ENCODE results near the gene CCNY.

CCNY gene

DNA sequence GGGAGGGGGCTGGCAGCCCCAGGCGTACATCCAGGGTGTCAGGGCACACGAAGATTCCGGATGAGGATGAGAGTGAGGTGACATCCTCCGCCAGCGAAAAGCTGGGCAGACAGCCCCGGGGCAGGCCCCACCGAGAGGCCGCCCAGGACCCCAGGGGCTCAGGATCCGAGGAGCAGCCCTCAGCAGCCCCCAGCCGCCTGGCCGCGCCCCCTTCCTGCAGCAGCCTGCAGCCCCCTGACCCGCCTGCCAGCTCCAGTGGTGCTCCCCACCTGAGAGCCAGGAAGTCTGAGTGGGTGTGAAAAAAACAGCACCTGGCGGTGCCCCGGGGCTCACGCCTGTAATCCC, 272.0 kb downstream of the CCNY start:
- Histone ChIP-seq H3K4me1 (ENCODE audit: control insufficient read depth, insufficient read depth, low read length) (peaks cover 6% of the 10 kb centered on the region), H3K4me3 (ENCODE audit: low read length) (no peak overlapping the region), H3K27me3 (replicated peaks; ENCODE audit: control insufficient read depth, insufficient read depth, low read length) (peaks cover 15% of the 10 kb centered on the region), H3K36me3 (ENCODE audit: control insufficient read depth, insufficient read depth, low read length, severe bottlenecking) (no peaks in the 10 kb centered on the region), H3K9ac (ENCODE audit: low read length) (no peak overlapping the region), H3K9me3 (ENCODE audit: control insufficient read depth, low read length) (no peaks in the 10 kb centered on the region)
- DNase-seq (ENCODE audit: low read depth), result no peak

DNA sequence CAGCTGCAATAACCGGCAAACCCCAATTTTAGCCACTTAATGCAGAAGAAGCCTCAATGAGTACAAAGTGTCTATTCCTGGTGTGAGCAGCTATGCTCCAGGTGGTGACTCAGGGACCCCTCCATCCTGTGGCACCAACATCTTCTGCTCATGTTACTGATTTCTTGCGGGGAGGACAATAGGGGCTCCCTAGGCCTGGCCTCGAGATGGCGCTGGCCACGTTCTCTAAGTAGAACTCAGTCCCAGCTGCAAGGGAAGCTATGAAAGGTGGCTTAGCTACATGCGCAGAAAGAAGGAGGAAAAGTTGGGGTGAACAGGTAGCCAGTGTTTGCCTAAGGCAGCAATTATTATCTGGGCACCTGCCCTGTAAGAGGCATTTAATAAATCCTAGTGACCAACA, 275.4 kb downstream of the CCNY start:
- no peak for DNase-seq (ENCODE audit: low read depth)
- H3K9me3 ChIP-seq (ENCODE audit: control insufficient read depth, low read length), result no peaks in the 10 kb centered on the region
- H3K9ac ChIP-seq (ENCODE audit: low read length), result no peak overlapping the region
- no peak overlapping the region for H3K4me3 ChIP-seq (ENCODE audit: low read length)
- peaks cover 9% of the 10 kb centered on the region for H3K27me3 ChIP-seq (replicated peaks; ENCODE audit: control insufficient read depth, insufficient read depth, low read length)
- peaks cover 4% of the 10 kb centered on the region for H3K4me1 ChIP-seq (ENCODE audit: control insufficient read depth, insufficient read depth, low read length)
- H3K36me3 ChIP-seq (ENCODE audit: control insufficient read depth, insufficient read depth, low read length, severe bottlenecking), result no peaks in the 10 kb centered on the region

DNA sequence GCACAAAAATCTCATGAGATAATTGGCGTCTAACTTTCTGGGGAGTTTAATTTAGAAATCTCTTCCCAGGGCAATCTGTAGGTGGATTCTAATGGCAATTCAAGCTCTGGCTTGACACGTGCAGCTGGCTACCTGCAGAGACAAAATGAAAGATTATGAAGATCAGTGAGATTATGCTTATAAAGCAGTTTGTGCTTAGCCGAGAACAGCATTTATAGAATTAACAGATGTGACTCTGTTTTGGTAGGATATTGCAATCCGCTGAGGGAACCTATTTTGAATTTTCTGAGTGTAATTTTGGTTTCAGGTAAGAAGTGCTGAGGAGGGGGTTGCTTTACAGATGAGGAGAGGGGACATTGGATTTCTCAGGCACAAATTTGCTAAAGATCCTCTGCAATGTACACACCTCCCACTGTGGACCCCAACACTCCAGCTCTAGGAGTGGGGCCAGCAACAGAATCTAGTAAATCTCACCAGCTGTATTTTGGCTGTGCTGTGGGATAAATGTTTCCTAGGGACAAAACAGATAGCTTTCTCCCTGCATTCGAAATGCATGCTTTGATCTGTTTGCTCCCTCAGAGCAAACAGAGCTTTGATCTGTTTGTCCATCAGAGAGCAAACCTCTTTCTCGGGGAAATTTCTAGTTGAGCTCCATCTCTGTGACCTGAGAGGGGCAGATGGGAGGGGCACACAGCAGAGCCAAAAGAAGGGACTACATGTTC, 276.2 kb downstream of the CCNY start:
- H3K36me3 ChIP-seq (ENCODE audit: control insufficient read depth, insufficient read depth, low read length, severe bottlenecking), result no peaks in the 10 kb centered on the region
- no peak for DNase-seq (ENCODE audit: low read depth)
- H3K4me1 ChIP-seq (ENCODE audit: control insufficient read depth, insufficient read depth, low read length), result no peaks in the 10 kb centered on the region
- no peak overlapping the region for H3K4me3 ChIP-seq (ENCODE audit: low read length)
- peaks cover 9% of the 10 kb centered on the region for H3K27me3 ChIP-seq (replicated peaks; ENCODE audit: control insufficient read depth, insufficient read depth, low read length)
- no peaks in the 10 kb centered on the region for H3K9me3 ChIP-seq (ENCODE audit: control insufficient read depth, low read length)
- H3K9ac ChIP-seq (ENCODE audit: low read length), result no peak overlapping the region

GRCh38 chr10:35613107-35613440, 276.8 kb downstream of the CCNY start:
- Histone ChIP-seq H3K9me3 (ENCODE audit: control insufficient read depth, low read length) (no peaks in the 10 kb centered on the region), H3K4me1 (ENCODE audit: control insufficient read depth, insufficient read depth, low read length) (no peaks in the 10 kb centered on the region), H3K9ac (ENCODE audit: low read length) (no peak overlapping the region), H3K4me3 (ENCODE audit: low read length) (no peak overlapping the region), H3K27me3 (replicated peaks; ENCODE audit: control insufficient read depth, insufficient read depth, low read length) (peaks cover 9% of the 10 kb centered on the region), H3K36me3 (ENCODE audit: control insufficient read depth, insufficient read depth, low read length, severe bottlenecking) (no peaks in the 10 kb centered on the region)
- DNase-seq (ENCODE audit: low read depth), result no peak

DNA sequence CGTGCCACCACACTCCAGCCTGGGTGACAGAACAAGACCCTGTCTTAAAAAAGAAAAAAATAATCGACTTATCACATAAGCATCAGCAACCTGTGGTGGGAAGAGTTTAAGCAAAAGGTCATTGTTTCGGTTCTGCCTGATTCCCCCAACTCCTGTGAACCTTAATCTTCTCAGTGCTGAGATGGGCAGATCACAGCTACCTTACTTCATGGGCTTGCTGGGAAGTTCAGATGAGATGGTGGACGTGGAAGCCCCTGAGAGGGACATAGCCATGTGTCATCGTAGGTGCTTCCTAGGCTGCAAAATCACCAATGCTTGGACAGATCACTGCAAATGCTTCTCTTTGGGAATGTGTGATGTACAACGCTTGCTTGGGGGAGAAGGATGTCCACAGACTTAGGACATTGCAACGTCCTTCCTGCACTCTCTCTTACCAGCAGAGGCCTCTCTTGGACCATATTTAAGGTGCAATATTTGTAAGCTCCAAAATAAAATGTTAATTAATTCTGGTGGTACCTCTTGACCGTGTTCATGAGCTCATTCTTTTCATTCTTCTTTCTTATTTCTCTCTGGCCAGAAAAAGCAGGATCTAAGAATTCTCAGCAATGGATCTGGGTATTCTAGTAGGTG, 277.4 kb downstream of the CCNY start:
- Histone ChIP-seq H3K9me3 (ENCODE audit: control insufficient read depth, low read length) (no peaks in the 10 kb centered on the region), H3K4me1 (ENCODE audit: control insufficient read depth, insufficient read depth, low read length) (no peaks in the 10 kb centered on the region), H3K9ac (ENCODE audit: low read length) (no peak overlapping the region), H3K4me3 (ENCODE audit: low read length) (no peak overlapping the region), H3K36me3 (ENCODE audit: control insufficient read depth, insufficient read depth, low read length, severe bottlenecking) (no peaks in the 10 kb centered on the region), H3K27me3 (replicated peaks; ENCODE audit: control insufficient read depth, insufficient read depth, low read length) (peaks cover 9% of the 10 kb centered on the region)
- DNase-seq (ENCODE audit: low read depth), result peak; percentile 35

- no peaks in the 10 kb centered on the region for H3K9me3 ChIP-seq (ENCODE audit: control insufficient read depth, low read length)
- H3K9ac ChIP-seq (ENCODE audit: low read length), result no peak overlapping the region
- no peaks in the 10 kb centered on the region for H3K36me3 ChIP-seq (ENCODE audit: control insufficient read depth, insufficient read depth, low read length, severe bottlenecking)
- H3K4me1 ChIP-seq (ENCODE audit: control insufficient read depth, insufficient read depth, low read length), result no peaks in the 10 kb centered on the region
- peaks cover 9% of the 10 kb centered on the region for H3K27me3 ChIP-seq (replicated peaks; ENCODE audit: control insufficient read depth, insufficient read depth, low read length)
- H3K4me3 ChIP-seq (ENCODE audit: low read length), result no peak overlapping the region
- DNase-seq (ENCODE audit: low read depth), result no peak
These were observed 278.0 kb downstream of the CCNY start for GRCh38 chr10:35614312-35614711.
